Neural progenitor cell (in vitro differentiated cells): ENCODE results near the gene RPA1. TPM values are rescaled to one million over a fixed set of nuclear protein-coding genes. Genes with fewer than 3 reads are reported as not detected.
A peak's percentile ranks its signal among the peaks of the same experiment; 100 is the strongest.

ENCODE experiments used
- DNase-seq: peaks from one replicate; pipeline ENCODE4 v3.0.0-alpha.2; 2016; ENCODE audit warnings: low spot score
- H2AFZ ChIP-seq: fragments of 200-600 bp; sonication (generic); replicated peaks from 2 replicates; pipeline ENCODE4 v1.6.1; 2016; ENCODE audit warnings: antibody characterized with exemption
- H3F3A ChIP-seq: fragments of 200-600 bp; sonication (generic); 2 replicates; pipeline ENCODE4 v1.6.1; 2016; ENCODE audit warnings: antibody characterized with exemption, low read depth
- H3K27ac ChIP-seq: fragments of 200-600 bp; sonication (generic); 2 replicates; pipeline ENCODE4 v1.5.1; 2016; ENCODE audit warnings: mild to moderate bottlenecking
- H3K27me3 ChIP-seq: fragments of 200-600 bp; sonication (generic); 2 replicates; pipeline ENCODE4 v1.6.1; 2016; ENCODE audit warnings: mild to moderate bottlenecking, moderate library complexity
- H3K36me3 ChIP-seq: fragments of 200-600 bp; sonication (generic); 2 replicates; pipeline ENCODE4 v1.5.1; 2016
- H3K4me1 ChIP-seq: fragments of 200-600 bp; sonication (generic); 2 replicates; pipeline ENCODE4 v1.6.1; 2016; ENCODE audit warnings: mixed run types
- H3K4me2 ChIP-seq: fragments of 200-600 bp; sonication (generic); 2 replicates; pipeline ENCODE4 v1.6.1; 2016
- H3K4me3 ChIP-seq: fragments of 200-600 bp; sonication (generic); 2 replicates; pipeline ENCODE4 v1.5.1; 2016
- H3K79me2 ChIP-seq: fragments of 200-600 bp; sonication (generic); 2 replicates; pipeline ENCODE4 v1.6.1; 2016; ENCODE audit warnings: low read depth
- H3K9ac ChIP-seq: fragments of 200-600 bp; sonication (generic); 2 replicates; pipeline ENCODE4 v1.6.1; 2016
- H3K9me3 ChIP-seq: fragments of 200-600 bp; sonication (generic); 2 replicates; pipeline ENCODE4 v1.5.1; 2016; ENCODE audit warnings: low read depth
- H4K20me1 ChIP-seq: fragments of 200-600 bp; sonication (generic); 2 replicates; pipeline ENCODE4 v1.6.1; 2016; ENCODE audit warnings: low read depth
- H3K27ac Mint-ChIP-seq: 3 replicates; pipeline ENCODE4 v1.8.0; 2021; ENCODE audit warnings: mixed read lengths
- H3K27me3 Mint-ChIP-seq: 2 replicates; pipeline ENCODE4 v1.8.0; 2022; ENCODE audit warnings: low read depth, mild to moderate bottlenecking, inconsistent platforms, moderate library complexity, mixed read lengths; ENCODE audit not compliant: insufficient read depth
- H3K36me3 Mint-ChIP-seq: 3 replicates; pipeline ENCODE4 v1.8.0; 2021; ENCODE audit warnings: mixed read lengths
- H3K4me1 Mint-ChIP-seq: 3 replicates; pipeline ENCODE4 v1.8.0; 2021; ENCODE audit warnings: mixed read lengths
- H3K4me3 Mint-ChIP-seq: 3 replicates; pipeline ENCODE4 v1.8.0; 2021; ENCODE audit warnings: mild to moderate bottlenecking, moderate library complexity, mixed read lengths
- H3K9me3 Mint-ChIP-seq: 3 replicates; pipeline ENCODE4 v1.8.0; 2020; ENCODE audit warnings: mixed read lengths
- CTCF ChIP-seq: fragments of 200-600 bp; sonication (generic); IDR thresholded peaks from 2 replicates; pipeline ENCODE4 v1.5.1; 2017; ENCODE audit warnings: antibody characterized with exemption, mild to moderate bottlenecking
- EZH2 ChIP-seq: fragments of 200-600 bp; sonication (generic); IDR thresholded peaks from 2 replicates; pipeline ENCODE4 v1.6.1; 2017; ENCODE audit warnings: antibody characterized with exemption, mild to moderate bottlenecking, moderate library complexity
- EZH2phosphoT487 ChIP-seq: fragments of 200-600 bp; sonication (generic); IDR thresholded peaks from 2 replicates; pipeline ENCODE4 v1.6.1; 2017; ENCODE audit warnings: antibody characterized with exemption
- total RNA-seq: library from RNA; depleted of rRNA; stranded (reverse); fragments of >200 nt; gene quantifications from 2 replicates; pipeline ENCODE4 v1.2.3, GENCODE V29; 2015; ENCODE audit warnings: low replicate concordance

Gene RPA1
- total RNA-seq, 1 donor from 2014 or later = 94.4 TPM

GRCh38 chr17:1915889-1916288 is 86.1 kb downstream of the RPA1 start:
- H3K36me3 ChIP-seq = no peaks in the 10 kb centered on the region
- Mint-ChIP-seq H3K9me3 (peaks cover 2% of the 10 kb centered on the region), H3K4me1 (peaks cover 56% of the 10 kb centered on the region), H3K36me3 (no peaks in the 10 kb centered on the region), H3K27me3 (peaks cover 7% of the 10 kb centered on the region), H3K27ac (no peak overlapping the region), H3K4me3 (no peak overlapping the region)
- peaks cover 20% of the 10 kb centered on the region for H3F3A ChIP-seq
- no peak overlapping the region for H3K4me2 ChIP-seq
- TF ChIP-seq CTCF (no peak), EZH2phosphoT487 (no peak), EZH2 (no peak)
- no peak overlapping the region for H3K9ac ChIP-seq
- no peak overlapping the region for H2AFZ ChIP-seq
- peaks cover 34% of the 10 kb centered on the region for H3K4me1 ChIP-seq
- no peak overlapping the region for H3K27ac ChIP-seq
- H3K27me3 ChIP-seq = peaks cover 41% of the 10 kb centered on the region
- no peak for DNase-seq
- H3K79me2 ChIP-seq = no peaks in the 10 kb centered on the region
- no peaks in the 10 kb centered on the region for H4K20me1 ChIP-seq
- no peak overlapping the region for H3K4me3 ChIP-seq
- H3K9me3 ChIP-seq = no peaks in the 10 kb centered on the region

DNA sequence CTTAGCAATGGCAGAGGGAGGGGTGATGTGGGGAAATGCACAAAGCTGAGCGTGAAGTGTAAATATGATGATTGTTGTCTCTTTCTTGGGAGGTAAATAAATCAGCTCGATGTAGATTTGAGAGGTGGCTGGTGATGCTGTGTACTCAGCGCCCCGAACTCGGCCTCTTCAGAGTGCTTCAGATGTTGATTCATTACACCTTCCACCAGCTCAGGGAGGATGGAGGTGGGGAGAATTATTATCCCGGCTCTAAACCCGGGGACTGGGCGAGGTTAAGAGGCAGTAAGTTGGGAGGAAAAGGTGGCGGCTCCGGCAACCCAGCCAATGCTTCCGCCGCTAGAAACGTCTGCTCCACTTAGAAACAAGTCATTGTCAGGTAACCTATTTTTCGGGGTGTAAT is 86.5 kb downstream of the RPA1 start:
- H3K36me3 ChIP-seq = no peaks in the 10 kb centered on the region
- H3K79me2 ChIP-seq = no peaks in the 10 kb centered on the region
- peaks cover 2% of the 10 kb centered on the region for H3K9me3 Mint-ChIP-seq
- H3K27ac Mint-ChIP-seq = no peak overlapping the region
- H3K27me3 Mint-ChIP-seq = peaks cover 7% of the 10 kb centered on the region
- H3K36me3 Mint-ChIP-seq = no peaks in the 10 kb centered on the region
- no peak overlapping the region for H3K4me3 Mint-ChIP-seq
- H2AFZ ChIP-seq = no peak overlapping the region
- H3K4me1 ChIP-seq = peaks cover 33% of the 10 kb centered on the region
- DNase-seq = no peak
- H3F3A ChIP-seq = peaks cover 20% of the 10 kb centered on the region
- H4K20me1 ChIP-seq = no peaks in the 10 kb centered on the region
- H3K9me3 ChIP-seq = no peaks in the 10 kb centered on the region
- H3K4me3 ChIP-seq = no peak overlapping the region
- H3K4me2 ChIP-seq = no peak overlapping the region
- H3K4me1 Mint-ChIP-seq = peaks cover 56% of the 10 kb centered on the region
- peaks cover 37% of the 10 kb centered on the region for H3K27me3 ChIP-seq
- no peak for TF ChIP-seq CTCF
- TF ChIP-seq EZH2phosphoT487 = no peak
- no peak for TF ChIP-seq EZH2
- H3K9ac ChIP-seq = no peak overlapping the region
- H3K27ac ChIP-seq = no peak overlapping the region

DNA sequence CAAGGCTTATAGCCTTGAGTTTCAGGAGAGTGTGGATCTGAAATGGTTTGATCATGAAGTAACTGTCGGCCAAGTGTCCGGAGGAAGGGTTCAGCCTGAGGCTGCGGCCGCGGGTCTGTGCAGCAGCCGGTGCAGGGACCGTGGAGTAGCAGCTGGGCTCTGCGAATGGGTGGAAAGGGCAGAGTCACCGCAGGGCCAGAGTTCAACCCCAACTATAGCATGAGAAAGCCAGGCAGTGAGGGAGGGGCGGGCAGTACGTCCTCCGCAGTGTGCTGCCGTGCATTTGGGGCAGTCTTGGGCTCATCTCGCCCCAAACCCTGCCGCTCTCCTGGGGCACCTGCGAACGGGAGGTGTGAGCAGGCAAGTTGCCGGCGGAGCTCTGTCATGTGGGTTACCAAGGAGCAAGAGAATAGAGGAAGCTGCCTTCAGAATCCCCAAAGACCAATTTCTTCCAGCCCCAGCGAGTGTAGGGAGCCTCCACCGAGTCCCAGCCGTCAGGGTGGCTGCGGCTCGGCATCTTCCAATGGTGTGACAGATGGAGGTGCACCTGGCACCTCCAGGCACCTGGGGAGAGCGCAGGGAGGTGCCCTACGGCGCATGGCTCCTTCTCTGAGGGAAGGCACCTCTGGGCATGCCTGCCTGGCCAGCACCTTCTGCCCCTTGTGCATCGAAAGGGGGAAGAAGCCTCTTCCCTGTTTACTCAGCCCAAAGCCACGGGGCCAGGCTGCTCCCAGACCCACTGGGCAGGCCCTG is 87.3 kb downstream of the RPA1 start:
- H3K4me3 Mint-ChIP-seq = no peak overlapping the region
- H3K27me3 Mint-ChIP-seq = peaks cover 7% of the 10 kb centered on the region

More for the DNA sequence above, 87.3 kb downstream of the RPA1 start:
- H3F3A ChIP-seq = peaks cover 20% of the 10 kb centered on the region
- peaks cover 48% of the 10 kb centered on the region for H3K4me1 Mint-ChIP-seq
- H3K27me3 ChIP-seq = peaks cover 29% of the 10 kb centered on the region
- no peak overlapping the region for H3K4me2 ChIP-seq
- peaks cover 24% of the 10 kb centered on the region for H3K4me1 ChIP-seq
- H3K79me2 ChIP-seq = no peaks in the 10 kb centered on the region
- DNase-seq = no peak
- H2AFZ ChIP-seq = no peak overlapping the region
- H3K9ac ChIP-seq = no peak overlapping the region
- H3K9me3 Mint-ChIP-seq = peaks cover 2% of the 10 kb centered on the region
- H3K36me3 Mint-ChIP-seq = no peaks in the 10 kb centered on the region
- no peak for TF ChIP-seq EZH2
- TF ChIP-seq CTCF = no peak
- H3K4me3 ChIP-seq = no peak overlapping the region
- no peak overlapping the region for H3K27ac ChIP-seq
- H4K20me1 ChIP-seq = no peaks in the 10 kb centered on the region
- H3K27ac Mint-ChIP-seq = peak overlapping the region; percentile 70
- H3K36me3 ChIP-seq = no peaks in the 10 kb centered on the region
- H3K9me3 ChIP-seq = no peaks in the 10 kb centered on the region
